GM21723 (cell line): ENCODE measurements around the gene ADD1.
"Not testable (repeated sequence)": the region's sequence is repeated elsewhere in the genome, so short reads cannot be mapped to it uniquely, and the experiment has no call there.

ENCODE experiments used
- ATAC-seq: cut with Tn5 transposase; IDR thresholded peaks from one replicate; pipeline ENCODE4 v1.9.1; 2021; ENCODE audit warnings: mild to moderate bottlenecking, moderate library complexity; ENCODE audit not compliant: unreplicated experiment

ADD1 gene

DNA sequence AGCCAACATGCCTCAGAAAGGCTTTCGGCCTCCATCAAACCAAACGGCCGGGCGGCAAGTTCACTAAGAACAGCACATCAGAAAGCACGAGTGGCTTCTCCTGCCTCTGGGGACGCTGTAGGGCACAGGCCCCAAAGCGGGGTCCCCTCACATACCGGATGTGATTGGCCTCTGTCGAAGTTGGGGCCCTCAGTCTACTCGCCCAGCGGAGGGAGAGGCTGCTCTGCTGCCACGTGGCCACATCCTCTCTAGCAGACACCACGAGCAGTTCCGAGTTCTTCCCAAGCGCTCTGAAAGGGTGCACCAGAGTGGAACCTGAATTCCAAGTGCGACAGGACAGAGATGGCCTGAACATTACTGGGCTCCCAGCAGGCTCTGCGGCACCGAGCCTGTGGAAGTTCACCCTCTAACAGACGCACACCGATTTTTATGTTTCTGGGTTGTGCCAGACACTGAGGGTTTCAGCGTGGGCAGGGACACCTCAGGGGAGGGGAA lies 98.4 kb downstream of the ADD1 start:
- no peak for ATAC-seq

GRCh38 chr4:2942532-2943363 lies 99.1 kb downstream of the ADD1 start:
- ATAC-seq, result no peak

GRCh38 chr4:2943364-2944090 lies 99.9 kb downstream of the ADD1 start:
- ATAC-seq, result no peak

- no peak for ATAC-seq
Measured at GRCh38 chr4:2944091-2944482, 100.4 kb downstream of the ADD1 start.

DNA sequence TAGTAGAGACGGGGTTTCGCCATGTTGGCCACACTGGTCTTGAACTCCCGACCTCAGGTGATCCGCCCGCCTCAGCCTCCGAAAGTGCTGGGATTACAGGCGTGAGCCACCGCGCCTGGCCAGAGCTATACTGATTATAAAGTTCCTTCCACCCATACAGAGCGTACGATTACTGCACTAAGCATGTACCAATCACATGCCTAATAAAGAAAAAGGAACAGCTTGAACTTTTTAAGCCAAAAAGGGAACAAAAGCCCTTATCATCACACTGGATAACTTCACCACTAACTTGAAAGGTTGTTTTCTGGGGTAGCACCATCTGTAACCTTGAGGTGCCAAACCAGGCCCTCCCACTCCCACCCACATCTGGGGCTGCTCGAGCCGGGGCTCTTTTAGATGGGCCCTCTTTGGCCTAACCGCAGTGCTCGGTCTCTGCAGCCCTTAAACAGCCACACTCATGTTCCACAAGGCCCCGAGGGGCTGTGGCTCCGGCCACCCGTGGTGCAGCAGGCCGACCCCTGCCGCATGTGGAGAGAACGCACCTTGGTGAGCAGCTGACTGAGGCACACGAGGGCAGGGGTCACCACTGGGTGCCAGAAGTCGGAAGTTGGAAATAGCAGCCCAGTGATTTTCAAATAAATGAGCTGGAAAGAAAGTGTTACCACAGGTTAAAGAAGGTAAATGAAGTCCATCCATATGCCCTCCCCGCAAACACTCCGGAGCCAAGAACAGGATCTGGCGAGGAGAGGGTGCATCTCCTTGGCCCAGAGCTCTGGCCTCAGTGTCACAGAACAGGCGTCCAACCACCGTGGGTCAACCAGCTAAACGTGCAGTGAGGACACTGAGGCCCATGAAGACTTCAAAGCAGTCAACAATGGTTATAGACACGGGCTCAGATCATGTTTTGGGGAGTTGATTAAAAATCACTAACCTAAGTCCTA lies 101.2 kb downstream of the ADD1 start:
- no peak for ATAC-seq

- not testable (repeated sequence) for ATAC-seq
Measured at GRCh38 chr4:2945619-2946604, 102.3 kb downstream of the ADD1 start.

DNA sequence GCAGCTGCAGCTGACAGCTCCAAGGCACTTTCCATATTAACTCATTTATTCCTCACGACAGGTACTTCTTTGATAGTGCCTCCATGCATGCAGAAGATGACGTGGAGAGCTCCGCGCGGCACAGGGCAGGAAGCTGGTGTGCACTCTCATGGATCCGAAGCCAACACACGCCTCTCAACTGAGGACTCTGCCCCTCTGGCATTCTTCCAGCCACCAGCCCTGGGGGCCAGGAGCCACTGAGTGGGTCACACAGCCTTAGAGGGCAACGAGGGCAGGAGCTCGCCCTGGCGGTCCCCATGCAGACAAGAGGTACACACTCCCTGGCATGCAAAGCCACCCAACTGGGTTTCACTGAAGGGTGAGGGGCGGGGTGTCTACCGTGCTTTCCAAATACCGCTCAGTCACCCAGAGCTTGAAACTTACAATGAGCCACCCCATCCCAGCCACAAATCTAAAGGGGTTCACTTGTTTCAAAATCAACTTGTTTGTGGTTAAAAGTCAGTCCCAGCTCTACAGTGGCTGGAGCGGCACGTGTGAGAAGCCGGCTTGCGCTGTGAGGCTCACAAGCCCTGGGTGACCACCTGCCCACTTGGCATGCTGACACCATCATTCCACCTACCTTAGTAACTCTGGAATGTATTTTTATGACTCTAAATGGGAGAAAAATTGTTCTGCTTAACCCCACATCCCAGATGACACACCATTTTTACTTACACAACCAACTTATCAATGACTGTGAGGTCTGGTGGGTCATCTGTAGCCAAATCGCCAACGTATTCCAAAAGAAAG lies 103.4 kb downstream of the ADD1 start:
- ATAC-seq, result no peak

DNA sequence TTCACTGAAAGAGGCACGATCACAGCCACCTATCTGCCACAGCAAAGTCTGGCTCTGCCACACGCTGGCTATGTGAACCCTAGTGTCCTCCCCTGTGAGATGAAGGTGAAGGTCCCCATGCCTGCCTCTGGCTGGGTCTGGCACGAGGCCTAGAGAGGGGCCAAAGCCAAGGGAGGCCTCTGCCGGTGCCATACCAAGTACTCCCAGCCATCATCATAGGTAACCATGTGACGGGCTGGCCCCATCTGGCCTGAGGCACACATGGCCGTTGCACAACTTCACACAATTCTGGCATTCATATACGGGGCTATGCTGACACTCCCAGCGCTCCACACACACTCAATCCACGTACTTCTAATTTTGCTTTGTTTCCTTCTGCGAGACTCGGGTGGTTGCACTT lies 104.3 kb downstream of the ADD1 start:
- no peak for ATAC-seq

DNA sequence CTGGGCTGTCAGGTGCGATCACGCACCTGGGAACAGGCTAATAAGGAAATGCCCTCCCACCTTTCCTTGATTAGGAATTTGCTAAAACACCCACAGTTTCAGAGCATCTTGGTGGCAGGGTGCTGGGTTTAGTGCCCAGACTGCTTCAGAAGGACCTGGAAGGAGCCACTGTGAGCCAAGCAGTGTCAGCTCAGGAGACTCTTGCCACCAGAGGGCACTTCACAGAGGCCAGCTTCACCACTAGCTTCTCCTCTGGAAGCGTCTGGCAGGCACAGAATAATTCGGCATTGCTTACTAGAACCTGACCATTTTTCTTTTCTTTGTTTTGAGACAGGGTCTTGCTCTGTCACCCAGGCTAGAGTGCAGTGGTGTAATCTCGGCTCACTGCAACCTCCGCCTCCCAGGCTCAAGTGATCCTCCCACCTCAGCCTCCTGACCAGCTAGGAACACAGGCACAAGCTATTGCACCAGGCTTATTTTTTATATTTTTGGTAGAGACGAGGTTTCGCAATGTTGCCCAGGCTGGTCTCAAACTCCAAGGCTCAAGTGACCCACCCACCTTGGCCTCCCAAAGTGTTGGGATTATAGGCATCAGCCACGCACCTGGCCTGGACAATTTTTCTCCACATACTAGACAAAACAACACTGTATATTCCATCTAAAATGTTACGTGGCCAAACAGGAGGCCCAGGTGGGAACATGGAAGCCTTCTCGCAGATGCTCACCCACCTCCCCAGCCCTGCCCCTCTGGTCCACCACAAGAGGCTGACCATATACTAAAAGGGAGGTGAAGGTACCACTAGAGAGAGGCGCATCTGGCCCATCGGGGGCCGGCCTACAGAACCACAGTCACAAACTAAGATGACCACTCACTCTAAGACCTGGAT lies 105.5 kb downstream of the ADD1 start:
- ATAC-seq, result no peak

DNA sequence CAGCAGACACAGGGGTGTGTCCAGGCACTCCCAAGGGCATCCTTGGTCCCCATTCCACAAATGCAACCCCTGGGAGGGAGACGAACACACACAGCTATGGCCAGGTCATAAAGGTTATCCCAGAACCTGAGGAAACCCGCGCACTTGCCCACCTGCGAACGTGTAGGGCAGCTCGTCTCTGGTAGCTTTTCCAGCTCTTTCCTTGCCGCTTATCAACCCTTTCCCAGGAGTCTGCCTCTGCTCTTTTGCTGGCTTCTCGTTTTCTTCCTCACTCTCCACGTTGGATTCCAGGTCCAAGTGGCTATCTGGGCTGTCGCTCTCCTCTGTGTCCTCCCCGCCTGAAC lies 106.1 kb downstream of the ADD1 start:
- no peak for ATAC-seq

DNA sequence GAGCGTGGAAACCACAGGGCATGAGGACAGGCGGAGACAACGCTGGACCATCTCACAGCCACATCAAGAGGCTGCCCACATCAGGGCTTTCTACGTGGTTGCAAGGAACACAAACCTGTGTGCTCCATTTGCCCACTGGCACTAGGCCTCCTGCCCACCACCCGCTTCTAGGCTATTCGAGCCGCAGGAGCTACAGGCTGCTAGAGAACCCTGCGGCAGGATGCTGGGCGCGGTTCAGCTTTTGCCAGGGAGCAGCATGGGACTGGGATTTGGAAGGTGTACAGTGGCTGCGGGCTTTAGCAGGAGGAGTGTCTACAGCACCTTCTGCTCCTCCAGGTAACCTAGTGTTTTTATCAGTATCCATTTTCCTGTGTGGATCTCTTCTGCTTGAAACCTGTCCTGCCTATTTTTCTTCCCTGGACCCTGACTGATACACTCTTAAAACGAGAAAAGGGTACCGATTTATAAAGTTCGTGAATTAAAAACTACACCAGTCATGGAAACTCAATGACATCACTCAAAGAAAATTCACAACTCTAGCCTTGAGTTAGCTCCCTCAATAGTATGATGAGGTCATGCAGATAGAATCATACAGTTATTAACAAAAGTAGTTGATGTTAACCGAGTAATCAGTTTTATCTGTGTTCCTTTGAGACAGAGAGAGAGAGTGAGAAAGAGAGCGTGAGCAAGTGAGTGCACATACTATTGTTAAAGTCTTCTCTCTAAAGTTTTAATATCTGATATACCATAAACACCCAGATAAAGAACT lies 106.8 kb downstream of the ADD1 start:
- ATAC-seq, result no peak

- no peak for ATAC-seq
Measured at GRCh38 chr4:2953496-2953895, 109.9 kb downstream of the ADD1 start.

GRCh38 chr4:2954358-2955185 lies 110.9 kb downstream of the ADD1 start:
- ATAC-seq, result peak; percentile 47

DNA sequence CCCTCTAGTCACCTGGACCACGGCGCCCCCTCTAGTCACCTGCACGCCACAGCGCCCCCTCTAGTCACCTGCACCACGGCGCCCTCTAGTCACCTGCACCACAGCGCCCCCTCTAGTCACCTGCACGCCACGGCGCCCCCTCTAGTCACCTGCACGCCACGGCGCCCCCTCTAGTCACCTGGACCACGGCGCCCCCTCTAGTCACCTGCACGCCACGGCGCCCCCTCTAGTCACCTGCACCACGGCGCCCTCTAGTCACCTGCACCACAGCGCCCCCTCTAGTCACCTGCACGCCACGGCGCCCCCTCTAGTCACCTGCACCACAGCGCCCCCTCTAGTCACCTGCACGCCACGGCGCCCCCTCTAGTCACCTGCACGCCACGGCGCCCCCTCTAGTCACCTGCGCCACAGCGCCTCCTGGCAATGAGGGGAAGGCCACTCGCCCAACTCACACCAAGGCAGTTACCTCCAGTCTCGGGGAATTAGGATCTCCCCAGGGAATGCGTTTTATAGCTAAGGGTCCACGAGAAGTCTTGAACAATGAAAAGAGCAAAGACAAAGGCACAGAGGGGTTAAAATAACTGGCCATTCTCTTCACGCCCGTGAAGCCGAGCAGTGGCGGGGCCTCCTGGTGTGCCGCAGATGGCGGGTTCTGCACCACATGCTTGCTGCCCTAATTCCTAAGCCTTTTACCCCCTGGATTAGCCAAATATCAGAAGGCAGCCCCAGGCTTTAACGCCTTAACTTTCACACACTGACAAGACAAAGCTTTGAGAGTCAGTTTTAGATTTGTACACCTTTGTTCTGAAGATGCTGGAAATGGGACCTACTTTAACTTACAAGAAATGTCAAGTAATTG lies 111.8 kb downstream of the ADD1 start:
- ATAC-seq, result not testable (repeated sequence)

- ATAC-seq, result no peak
Measured at GRCh38 chr4:2958446-2958845, 114.8 kb downstream of the ADD1 start.

DNA sequence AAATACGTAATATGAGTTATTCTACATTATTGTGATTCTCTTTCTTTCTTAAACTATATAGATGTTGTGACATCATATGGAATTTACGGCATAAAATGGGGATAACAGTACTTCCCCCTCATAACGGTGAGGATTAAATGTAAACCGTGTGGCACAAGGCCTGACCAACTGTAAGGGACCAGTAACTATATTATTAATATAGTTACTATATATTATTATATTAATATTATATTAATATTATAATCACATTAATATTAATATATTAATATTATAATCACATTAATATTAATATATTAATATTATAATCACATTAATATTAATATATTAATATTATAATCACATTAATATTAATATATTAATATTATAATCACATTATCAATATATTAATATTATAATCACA lies 116.8 kb downstream of the ADD1 start:
- ATAC-seq, result not testable (repeated sequence)
